SK-N-MC (cell line): ENCODE measurements around the gene RPL31.

Experiments used
- EZH2 ChIP-seq: fragments of 200-600 bp; sonication (generic); IDR thresholded peaks from one replicate; pipeline ENCODE4 v1.6.1; 2017; ENCODE audit warnings: antibody characterized with exemption
- FOXP2 ChIP-seq: optimal IDR thresholded peaks from 2 replicates; pipeline ENCODE3; 2011; ENCODE audit warnings: mild to moderate bottlenecking, moderate library complexity; ENCODE audit not compliant: insufficient read depth; ENCODE audit errors: extremely low read length, control extremely low read depth
- POLR2AphosphoS5 ChIP-seq: IDR thresholded peaks from 2 replicates; pipeline ENCODE4 v1.6.1; 2012; ENCODE audit warnings: mild to moderate bottlenecking, low read depth, low read length, borderline replicate concordance

GRCh38 chr2:101023327-101024107 lies 21.4 kb downstream of the RPL31 start:
- TF ChIP-seq EZH2 (no peak), POLR2AphosphoS5 (no peak), FOXP2 (no peak)
